AG20443 (cell line): ENCODE data around the gene HMCES.
"Not testable (repeated sequence)": the region's sequence is repeated elsewhere in the genome, so short reads cannot be mapped to it uniquely, and the experiment has no call there.

Experiments
- DNase-seq: peaks from one replicate; pipeline ENCODE4 v3.0.0; 2012; ENCODE audit warnings: low spot score, mixed read lengths

HMCES gene

DNA sequence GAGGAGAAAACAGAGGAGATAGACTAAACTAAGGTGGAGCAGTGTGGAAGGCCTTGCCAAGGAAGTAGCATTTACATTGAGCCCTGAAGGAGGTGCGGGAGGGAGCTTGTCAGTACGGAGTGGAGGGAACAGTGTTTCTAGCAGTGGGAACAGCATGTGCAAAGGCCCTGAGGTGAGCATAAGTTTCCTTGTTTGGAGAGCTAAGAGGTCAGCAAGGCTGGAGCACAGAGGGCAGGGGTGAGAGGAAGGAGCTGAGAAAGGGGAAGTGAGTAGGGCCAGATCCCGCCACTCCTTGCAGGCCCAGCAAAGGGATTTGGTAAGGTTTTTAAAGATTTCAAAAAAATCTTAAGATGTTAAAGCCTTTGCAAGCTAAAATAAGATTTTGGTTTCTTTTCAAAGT lies 70.1 kb downstream of the HMCES start:
- DNase-seq, result no peak

DNA sequence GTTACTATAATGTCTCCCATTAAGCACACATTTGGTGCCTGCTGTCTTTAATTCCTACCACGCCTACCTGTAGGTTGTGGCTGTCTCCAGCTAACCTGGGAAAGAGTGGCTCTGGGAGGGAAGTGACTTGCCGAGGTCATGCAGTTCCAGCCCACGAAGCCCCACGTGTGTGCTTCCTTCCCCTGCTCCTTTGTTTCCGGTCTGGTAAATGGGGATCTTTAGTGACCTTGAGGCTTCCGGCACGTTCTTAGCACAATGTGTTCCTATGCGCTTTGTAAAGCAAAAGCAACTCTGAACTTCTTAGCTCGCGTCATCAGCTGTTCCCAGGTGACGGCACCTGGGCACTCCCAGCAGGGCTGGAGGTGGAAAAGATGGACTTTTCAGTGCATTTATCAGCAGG lies 70.5 kb downstream of the HMCES start:
- not testable (repeated sequence) for DNase-seq

DNA sequence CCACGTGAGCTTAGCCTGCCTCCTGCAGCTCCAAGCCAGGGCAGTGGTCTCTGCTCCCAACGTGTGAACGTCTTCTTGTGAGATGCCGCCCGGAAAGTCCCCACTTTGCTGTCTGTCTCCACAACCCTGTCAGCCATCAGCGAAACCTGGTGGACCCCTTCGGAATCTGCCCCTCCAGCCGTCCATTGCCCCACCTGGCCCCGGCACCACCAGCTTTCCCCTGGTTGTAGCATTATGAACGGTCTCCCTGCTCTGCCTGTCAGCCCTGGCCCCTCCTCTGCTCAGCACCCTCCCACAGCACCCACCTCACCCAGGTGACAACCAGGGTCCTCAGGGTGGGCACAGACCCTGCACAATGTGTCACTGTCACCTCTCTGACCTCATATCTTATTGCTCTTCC lies 71.1 kb downstream of the HMCES start:
- no peak for DNase-seq

DNA sequence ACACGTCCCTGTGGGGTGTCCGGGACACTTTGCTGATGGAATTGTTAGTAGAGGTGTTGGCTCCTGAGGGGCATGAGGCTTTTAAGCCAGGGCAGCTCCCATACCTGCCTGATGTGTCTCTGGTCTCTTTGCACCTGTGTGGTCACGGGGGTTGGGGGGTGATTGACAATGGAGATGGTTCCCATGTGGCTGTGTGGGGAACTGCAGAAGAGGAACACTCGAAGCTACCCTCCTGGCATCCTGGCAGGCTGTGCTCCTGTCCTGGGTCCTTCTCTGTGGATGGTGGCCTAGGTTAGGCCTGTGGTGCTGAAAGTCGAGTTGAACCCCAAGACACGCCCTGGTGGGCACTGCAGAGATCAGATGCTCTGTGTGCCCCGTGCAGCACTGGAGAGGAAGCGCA lies 73.4 kb downstream of the HMCES start:
- DNase-seq, result no peak

- no peak for DNase-seq
These were observed 74.2 kb downstream of the HMCES start for GRCh38 chr3:129352650-129353588.

DNA sequence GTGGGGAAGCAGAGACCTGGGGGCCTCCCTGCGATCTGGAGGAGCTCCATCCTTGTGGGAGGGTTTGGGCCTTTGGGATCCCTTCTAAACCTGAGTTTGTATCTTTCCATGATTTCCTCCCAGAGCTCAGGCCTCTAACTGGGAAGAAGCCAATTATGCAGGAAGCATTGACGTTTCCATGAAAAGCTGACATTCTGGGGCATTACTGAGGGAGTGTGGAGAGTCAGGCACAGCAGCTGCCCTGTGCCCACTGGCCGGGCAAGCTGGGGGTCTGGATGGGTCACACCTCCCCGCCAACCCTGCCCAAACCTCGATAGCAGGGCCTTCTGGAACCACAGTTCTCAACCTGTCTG lies 74.9 kb downstream of the HMCES start:
- DNase-seq, result no peak
